CD4-positive, alpha-beta T cell treated with Interleukin-12 subunit alpha and Interleukin-12 subunit beta, for 1 hour (primary cell): ENCODE data around the gene P2RY13.

ENCODE experiments used
- DNase-seq: peaks from one replicate; pipeline ENCODE4 v3.0.0-alpha.2; 2020

Gene P2RY13

DNA sequence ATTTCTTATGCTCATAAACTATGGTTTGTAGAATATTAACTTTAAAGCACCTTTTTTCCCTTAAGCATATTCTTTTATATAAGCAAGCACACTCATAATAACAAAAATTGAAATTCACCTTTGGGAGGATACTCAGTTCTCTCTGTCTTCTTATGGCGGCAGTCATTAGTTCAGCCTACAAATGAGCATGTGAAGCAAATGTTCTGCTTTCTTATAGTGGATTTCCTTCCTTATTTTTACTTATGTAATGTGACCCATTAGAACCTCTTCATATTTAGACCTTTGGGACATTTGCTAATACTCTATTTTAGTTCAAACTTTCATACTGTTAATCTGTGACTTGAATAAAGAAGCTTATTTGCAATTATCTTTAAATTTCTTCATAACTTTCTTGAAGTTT, at the start of gene P2RY13:
Gene P2RY13, minus strand, starts transcription at position 187 of the 400 bp plus-strand sequence. Its CDS starts 21 bp downstream, at position 166.
- no peak for DNase-seq

GRCh38 chr3:151377768-151378385, 48.5 kb upstream of the P2RY13 start:
- DNase-seq: no peak

- no peak for DNase-seq
These were observed 42.9 kb upstream of the P2RY13 start for GRCh38 chr3:151372063-151372820.

- no peak for DNase-seq
These were observed 42.2 kb upstream of the P2RY13 start for GRCh38 chr3:151371526-151371925.

GRCh38 chr3:151367448-151367847, 38.1 kb upstream of the P2RY13 start:
- DNase-seq: no peak

GRCh38 chr3:151366993-151367392, 37.6 kb upstream of the P2RY13 start:
- DNase-seq: no peak

DNA sequence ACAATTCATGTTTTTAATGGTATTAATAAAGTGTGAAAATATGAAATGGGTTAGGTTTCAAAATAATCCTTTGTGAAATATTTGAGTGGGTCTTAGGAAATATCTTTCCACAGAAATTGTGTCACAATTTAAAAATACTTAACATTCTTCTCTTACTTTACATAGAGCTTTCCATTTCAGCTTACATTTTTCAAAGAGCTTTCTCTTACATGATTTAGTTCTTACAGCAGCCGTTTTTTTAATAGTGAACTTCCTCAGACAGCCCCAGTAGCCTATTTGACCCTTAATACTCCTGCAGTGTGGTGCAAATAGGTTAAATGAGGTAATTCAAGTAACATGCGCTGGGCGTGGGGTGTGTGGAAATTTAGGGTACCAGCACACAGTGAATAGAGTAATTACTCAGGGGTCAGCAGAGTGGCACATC, 33.4 kb upstream of the P2RY13 start:
- DNase-seq: no peak

GRCh38 chr3:151357463-151357850, 28.1 kb upstream of the P2RY13 start:
- DNase-seq: no peak

- DNase-seq: no peak
These were observed 27.6 kb upstream of the P2RY13 start for GRCh38 chr3:151356794-151357462.

GRCh38 chr3:151351648-151352047, 22.3 kb upstream of the P2RY13 start:
- no peak for DNase-seq

DNA sequence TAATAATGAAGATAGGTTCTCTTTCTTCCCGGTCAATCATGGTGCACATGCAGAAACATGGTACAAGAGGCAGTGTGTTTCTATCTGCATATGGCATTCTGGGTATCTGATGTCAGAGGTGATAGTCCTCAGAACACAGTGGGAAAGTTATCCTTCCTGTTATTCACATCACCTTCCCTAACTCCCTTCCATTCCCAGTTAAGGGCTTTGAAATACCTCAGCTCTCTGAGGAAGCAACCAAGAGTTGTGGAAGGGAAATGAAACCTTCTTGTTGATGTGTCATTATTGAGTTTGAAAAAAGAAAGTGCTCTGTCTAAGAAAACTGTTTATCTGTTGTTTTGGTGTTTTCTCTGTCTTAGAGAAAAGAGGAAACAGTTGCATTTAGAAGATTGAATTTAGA, 21.9 kb upstream of the P2RY13 start:
- DNase-seq: no peak

DNA sequence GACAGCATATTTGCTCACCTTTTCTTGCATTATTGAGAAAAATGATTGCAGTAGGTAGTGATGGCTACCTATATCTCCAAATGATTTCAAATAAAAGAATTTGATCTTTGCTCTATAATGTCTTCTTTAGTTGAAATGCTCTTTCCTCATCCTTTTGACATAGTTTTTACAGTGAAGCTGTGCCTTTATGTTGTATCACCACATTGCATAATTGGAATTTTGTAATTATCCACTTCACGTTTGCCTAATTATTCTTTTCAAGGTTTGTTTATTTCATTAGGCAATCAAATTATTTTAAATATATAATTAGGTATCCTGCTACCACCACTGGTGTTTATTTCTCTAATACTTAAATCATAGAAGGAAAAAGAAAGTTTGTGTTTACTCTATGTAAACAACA, 21.3 kb upstream of the P2RY13 start:
- no peak for DNase-seq

GRCh38 chr3:151347432-151347831, 18.1 kb upstream of the P2RY13 start:
- no peak for DNase-seq

DNA sequence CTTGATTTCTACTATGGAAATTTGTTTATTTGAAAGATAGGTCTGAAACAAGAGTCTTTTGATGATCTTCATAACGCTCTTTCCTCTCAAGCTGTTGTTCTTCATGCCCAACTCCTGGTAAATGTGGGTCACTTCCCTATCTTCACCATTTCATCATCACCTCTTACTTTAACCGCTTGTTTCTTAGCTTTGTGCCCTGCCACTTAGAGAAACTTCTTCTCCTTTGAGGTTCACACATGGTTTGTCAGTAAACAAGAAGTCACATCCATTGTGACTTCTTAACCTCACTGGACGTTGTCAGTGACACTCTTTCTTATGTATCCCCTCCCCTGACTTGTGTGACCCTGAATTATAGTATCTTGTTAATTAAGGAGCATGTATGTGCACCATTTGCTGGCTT, 16.9 kb upstream of the P2RY13 start:
- DNase-seq: no peak

- DNase-seq: no peak
These were observed 16.5 kb upstream of the P2RY13 start for GRCh38 chr3:151345859-151346258.

GRCh38 chr3:151331696-151332095, 2.3 kb upstream of the P2RY13 start:
- no peak for DNase-seq

GRCh38 chr3:151330899-151331298, 1.6 kb upstream of the P2RY13 start:
- no peak for DNase-seq

GRCh38 chr3:151330379-151330778, 1.0 kb upstream of the P2RY13 start:
- DNase-seq: no peak

GRCh38 chr3:151328298-151328995, 902 bp downstream of the P2RY13 start:
- DNase-seq: peak; percentile 17

DNA sequence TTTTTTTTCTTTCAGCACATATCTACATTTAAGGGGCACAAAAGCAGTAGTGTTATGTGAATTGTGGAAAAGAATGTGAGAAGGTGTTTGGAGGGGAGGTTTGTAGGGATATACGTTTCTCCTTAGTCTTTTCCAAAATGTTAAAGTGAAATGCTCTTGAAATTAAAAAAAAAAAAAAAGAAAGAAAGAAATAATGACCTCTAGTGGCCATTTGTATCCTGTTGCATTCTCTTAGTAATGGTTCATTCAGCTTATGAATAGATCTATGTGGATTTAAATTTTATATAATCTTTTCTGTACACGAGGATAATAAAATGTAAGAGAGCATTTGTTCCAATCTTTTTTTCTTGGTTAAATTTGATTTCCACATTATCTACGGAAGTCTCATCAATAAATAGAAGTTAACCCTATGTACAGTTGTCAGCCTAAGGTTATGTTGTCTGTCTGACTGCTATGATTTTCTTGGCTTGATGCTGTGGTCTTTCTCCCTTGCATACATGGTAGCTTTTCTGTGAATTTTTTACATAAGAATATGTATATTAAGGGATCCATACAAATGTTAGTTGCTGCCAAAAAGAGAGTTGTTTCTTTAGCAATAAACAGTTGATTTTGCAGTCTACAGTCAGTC, 1.7 kb downstream of the P2RY13 start:
- no peak for DNase-seq

- DNase-seq: no peak
These were observed 6.8 kb downstream of the P2RY13 start for GRCh38 chr3:151322511-151322910.

DNA sequence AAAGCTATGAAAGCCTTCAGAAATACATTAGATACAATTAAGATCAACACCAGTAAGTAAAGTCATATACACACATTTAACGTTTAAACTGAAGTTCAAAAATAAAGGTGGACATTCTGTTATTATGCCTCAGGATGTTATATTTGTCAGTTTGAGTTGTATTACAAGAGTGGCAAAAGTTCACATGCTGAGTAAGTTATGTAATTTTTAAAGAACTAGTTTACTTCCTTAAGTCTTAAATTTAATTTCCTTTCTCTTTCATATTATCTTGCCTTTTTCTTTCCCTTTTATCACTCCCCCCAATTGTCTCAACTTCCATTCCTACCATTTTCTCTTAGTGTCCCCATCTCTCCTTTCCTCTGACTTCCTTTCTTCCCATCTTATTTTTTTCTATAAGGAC, 7.8 kb downstream of the P2RY13 start:
- no peak for DNase-seq

- DNase-seq: no peak
These were observed 9.2 kb downstream of the P2RY13 start for GRCh38 chr3:151320131-151320530.
